ENCODE results near the gene UBTD1.
A peak's percentile ranks its signal among the peaks of the same experiment; 100 is the strongest.

Gene UBTD1

DNA sequence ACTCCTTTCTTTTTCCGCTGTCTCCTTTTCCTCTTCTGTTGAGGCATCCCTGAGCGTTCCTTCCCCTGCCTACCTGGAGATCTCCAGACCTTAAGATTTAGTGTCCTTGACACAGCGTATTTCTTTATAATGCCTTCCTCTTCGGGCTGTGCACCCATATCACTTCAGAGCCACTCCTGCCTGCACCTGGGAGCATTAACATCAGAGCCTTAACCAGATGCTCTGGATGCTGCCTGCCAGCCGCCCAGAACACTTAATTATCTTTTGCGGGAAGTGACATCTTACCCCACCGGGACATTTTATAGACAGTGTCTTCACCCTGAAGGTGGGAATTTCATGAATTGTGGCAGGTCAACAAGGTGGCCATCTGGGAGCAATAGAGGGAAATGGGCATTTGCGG, 24.2 kb downstream of the UBTD1 start:
- TF ChIP-seq YY1 (IDR thresholded peaks at IDR 0.05; ENCODE audit: low read depth), result no peak

DNA sequence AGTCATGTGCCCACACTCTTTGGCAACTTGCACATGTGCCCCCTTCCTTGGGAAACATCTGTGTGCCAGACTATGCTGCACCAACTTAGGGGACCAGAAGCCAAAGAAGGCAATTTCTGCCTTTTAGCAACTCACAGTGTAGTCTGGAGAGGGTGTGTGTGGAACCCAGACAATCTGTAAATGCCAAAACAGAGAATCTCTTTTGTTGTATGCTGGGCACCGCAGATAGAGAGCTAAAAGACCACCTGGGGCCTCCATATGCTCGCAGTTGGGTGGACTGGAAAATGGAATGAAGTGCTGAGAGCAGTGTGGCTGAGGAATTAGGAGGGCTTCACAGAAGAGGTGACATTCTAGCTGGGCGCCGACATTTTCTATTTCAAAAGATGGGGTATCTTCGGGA, 26.4 kb downstream of the UBTD1 start:
- TF ChIP-seq CEBPB (IDR thresholded peaks at IDR 0.05) (no peak), TEAD4 (IDR thresholded peaks at IDR 0.05) (no peak), ZBTB7A (IDR thresholded peaks at IDR 0.05; ENCODE audit: low read depth) (no peak), MAX (IDR thresholded peaks at IDR 0.05) (no peak), TCF12 (IDR thresholded peaks at IDR 0.05; ENCODE audit: low read depth) (no peak), NFIC (IDR thresholded peaks at IDR 0.05) (no peak), CREB1 (IDR thresholded peaks at IDR 0.05; ENCODE audit: low read depth) (no peak), YY1 (IDR thresholded peaks at IDR 0.05; ENCODE audit: low read depth) (no peak), TAF1 (IDR thresholded peaks at IDR 0.05; ENCODE audit: low read depth) (no peak)
- TF ChIP-seq, protein P1, sequence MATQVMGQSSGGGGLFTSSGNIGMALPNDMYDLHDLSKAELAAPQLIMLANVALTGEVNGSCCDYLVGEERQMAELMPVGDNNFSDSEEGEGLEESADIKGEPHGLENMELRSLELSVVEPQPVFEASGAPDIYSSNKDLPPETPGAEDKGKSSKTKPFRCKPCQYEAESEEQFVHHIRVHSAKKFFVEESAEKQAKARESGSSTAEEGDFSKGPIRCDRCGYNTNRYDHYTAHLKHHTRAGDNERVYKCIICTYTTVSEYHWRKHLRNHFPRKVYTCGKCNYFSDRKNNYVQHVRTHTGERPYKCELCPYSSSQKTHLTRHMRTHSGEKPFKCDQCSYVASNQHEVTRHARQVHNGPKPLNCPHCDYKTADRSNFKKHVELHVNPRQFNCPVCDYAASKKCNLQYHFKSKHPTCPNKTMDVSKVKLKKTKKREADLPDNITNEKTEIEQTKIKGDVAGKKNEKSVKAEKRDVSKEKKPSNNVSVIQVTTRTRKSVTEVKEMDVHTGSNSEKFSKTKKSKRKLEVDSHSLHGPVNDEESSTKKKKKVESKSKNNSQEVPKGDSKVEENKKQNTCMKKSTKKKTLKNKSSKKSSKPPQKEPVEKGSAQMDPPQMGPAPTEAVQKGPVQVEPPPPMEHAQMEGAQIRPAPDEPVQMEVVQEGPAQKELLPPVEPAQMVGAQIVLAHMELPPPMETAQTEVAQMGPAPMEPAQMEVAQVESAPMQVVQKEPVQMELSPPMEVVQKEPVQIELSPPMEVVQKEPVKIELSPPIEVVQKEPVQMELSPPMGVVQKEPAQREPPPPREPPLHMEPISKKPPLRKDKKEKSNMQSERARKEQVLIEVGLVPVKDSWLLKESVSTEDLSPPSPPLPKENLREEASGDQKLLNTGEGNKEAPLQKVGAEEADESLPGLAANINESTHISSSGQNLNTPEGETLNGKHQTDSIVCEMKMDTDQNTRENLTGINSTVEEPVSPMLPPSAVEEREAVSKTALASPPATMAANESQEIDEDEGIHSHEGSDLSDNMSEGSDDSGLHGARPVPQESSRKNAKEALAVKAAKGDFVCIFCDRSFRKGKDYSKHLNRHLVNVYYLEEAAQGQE (IDR thresholded peaks at IDR 0.05; ENCODE audit: low read depth), result no peak

GRCh38 chr10:97525683-97526110, 27.0 kb downstream of the UBTD1 start:
- no peak for TF ChIP-seq CREB1 (IDR thresholded peaks at IDR 0.05; ENCODE audit: low read depth)
- TF ChIP-seq EGR1 (IDR thresholded peaks at IDR 0.05), result no peak
- no peak for TF ChIP-seq TAF1 (IDR thresholded peaks at IDR 0.05; ENCODE audit: low read depth)
- no peak for TF ChIP-seq FOXM1 (IDR thresholded peaks at IDR 0.05; ENCODE audit: borderline replicate concordance, low read depth)
- no peak for TF ChIP-seq MAX (IDR thresholded peaks at IDR 0.05)
- no peak for TF ChIP-seq RAD21 (IDR thresholded peaks at IDR 0.05; ENCODE audit: low read depth)
- TF ChIP-seq, protein P2, sequence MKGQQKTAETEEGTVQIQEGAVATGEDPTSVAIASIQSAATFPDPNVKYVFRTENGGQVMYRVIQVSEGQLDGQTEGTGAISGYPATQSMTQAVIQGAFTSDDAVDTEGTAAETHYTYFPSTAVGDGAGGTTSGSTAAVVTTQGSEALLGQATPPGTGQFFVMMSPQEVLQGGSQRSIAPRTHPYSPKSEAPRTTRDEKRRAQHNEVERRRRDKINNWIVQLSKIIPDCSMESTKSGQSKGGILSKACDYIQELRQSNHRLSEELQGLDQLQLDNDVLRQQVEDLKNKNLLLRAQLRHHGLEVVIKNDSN (IDR thresholded peaks at IDR 0.05), result no peak
- no peak for TF ChIP-seq TEAD4 (IDR thresholded peaks at IDR 0.05)
- TF ChIP-seq NFIC (IDR thresholded peaks at IDR 0.05), result no peak
- TF ChIP-seq, protein P1 (IDR thresholded peaks at IDR 0.05; ENCODE audit: low read depth), result no peak
- TF ChIP-seq ZBTB7A (IDR thresholded peaks at IDR 0.05; ENCODE audit: low read depth), result no peak
- TF ChIP-seq EP300 (IDR thresholded peaks at IDR 0.05; ENCODE audit: borderline replicate concordance), result no peak
- TF ChIP-seq YY1 (IDR thresholded peaks at IDR 0.05; ENCODE audit: low read depth), result no peak
- TF ChIP-seq CEBPB (IDR thresholded peaks at IDR 0.05), result no peak
- TF ChIP-seq TCF12 (IDR thresholded peaks at IDR 0.05; ENCODE audit: low read depth), result no peak

DNA sequence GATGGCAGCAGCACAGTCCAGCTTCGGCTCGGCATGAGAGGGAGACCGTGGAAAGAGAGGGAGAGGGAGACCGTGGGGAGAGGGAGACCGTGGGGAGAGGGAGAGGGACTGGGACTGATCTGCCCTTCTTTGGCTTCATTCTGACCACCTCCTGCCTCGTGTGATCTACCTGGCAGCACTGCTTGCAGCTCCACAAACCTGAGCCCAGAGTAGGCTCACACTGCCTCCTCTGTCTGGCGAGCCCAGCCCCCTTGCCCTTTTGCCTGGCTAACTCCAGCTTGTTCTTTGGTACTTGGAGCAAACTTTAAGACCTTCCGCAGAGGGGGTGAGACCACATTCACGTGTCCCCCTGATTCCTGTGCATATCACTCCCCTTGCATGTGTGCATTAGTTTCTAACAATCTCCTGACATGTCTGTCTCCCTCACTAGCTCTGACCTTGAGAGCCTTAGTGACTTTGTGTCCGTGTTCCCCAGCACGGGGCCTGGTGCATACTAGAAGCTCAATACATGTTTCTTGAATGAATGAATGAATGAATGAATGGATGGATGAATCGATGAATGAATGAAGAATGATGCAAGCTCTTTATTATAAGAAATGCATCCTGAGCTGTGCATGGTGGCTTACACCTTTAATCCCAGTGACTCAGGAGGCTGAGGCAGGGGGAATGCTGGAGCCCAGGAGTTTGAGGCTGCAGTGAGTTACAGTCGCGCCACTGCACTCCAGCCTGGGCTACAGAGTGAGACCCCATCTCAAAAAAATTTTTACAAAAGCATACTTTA, 31.2 kb downstream of the UBTD1 start:
- TF ChIP-seq, protein P2 (IDR thresholded peaks at IDR 0.05), result no peak
- TF ChIP-seq MAX (IDR thresholded peaks at IDR 0.05), result 0 out of 2 replicates have a peak, but pooled peaks have one; percentile 33

GRCh38 chr10:97531401-97531986, 32.8 kb downstream of the UBTD1 start:
- TF ChIP-seq, protein P1 (IDR thresholded peaks at IDR 0.05; ENCODE audit: low read depth), result no peak
- TF ChIP-seq EGR1 (IDR thresholded peaks at IDR 0.05) (no peak), ZBTB7A (IDR thresholded peaks at IDR 0.05; ENCODE audit: low read depth) (no peak)
